Measurements from ENCODE around the gene BANP.
"Not testable (repeated sequence)": the region's sequence is repeated elsewhere in the genome, so short reads cannot be mapped to it uniquely, and the experiment has no call there.

BANP gene

DNA sequence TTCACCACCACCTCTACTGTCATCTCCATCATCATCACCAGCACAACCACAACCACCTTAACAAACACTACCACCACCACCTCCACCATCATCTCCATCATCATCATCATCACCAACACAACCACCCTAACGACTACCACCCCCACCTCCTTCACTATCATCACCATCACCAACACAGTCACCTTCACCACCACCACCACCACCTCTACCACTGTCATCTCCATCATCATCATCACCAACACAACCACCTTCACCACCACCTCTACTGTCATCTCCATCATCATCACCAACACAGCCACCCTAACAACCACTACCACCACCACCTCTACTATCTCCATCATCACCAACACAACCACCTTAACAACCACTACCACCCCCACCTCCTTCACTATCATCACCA lies 102.2 kb downstream of the BANP start:
- not testable (repeated sequence) for DNase-seq (ENCODE audit: low spot score in 2 of 2); H3K27ac Mint-ChIP-seq; H3K4me3 Mint-ChIP-seq; ATAC-seq; H3K9me3 Mint-ChIP-seq; H3K4me1 Mint-ChIP-seq
- peaks cover 22% of the 10 kb centered on the region for H3K36me3 Mint-ChIP-seq

DNA sequence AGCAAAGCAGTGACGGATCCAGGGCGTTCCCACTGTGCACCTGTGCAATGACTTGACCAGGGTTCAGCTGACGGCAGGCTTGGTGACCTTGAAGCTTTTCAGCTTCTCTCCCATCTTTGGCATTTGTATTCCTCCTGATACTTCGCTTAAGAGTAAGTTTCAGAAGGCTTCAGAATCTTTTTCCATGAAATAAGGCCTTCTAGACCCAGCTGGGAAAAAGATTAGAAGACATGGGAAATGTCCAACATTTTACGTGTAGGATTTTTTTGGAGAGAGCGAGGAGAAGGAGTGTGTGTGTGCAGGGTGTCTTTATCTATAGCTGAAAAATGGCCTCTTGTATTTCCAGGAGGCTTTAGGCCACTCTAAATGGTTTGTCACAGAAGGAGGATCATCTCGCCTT lies 104.1 kb downstream of the BANP start:
- no peak for ATAC-seq
- no peak for DNase-seq (ENCODE audit: low spot score in 2 of 2)
- no peak overlapping the region for H3K27ac Mint-ChIP-seq
- no peak overlapping the region for H3K4me3 Mint-ChIP-seq
- no peaks in the 10 kb centered on the region for H3K4me1 Mint-ChIP-seq
- peaks cover 17% of the 10 kb centered on the region for H3K36me3 Mint-ChIP-seq
- no peaks in the 10 kb centered on the region for H3K9me3 Mint-ChIP-seq

DNA sequence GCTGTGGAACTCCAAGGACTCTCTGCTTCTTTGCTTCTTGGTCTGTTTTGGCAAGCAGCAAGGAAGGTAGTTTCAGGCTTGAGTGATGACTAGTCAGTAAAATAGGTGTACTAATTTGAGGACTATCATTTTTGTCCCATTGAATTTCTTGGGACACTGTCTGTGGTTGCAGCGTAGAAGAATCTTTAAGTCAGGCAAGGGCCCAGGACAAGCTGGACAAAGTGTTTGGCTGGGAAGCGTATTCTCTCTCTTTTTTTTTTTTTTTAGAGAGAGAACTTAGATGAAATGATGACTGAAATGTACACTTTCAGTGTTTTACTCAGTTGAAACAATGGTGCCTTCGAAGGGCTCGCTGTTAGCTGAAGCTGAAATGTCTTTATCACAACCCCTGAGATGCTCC lies 105.0 kb downstream of the BANP start:
- DNase-seq (ENCODE audit: low spot score in 2 of 2) (no peak), ATAC-seq (no peak)
- no peaks in the 10 kb centered on the region for H3K4me1 Mint-ChIP-seq
- H3K4me3 Mint-ChIP-seq: no peak overlapping the region
- peaks cover 20% of the 10 kb centered on the region for H3K36me3 Mint-ChIP-seq
- no peaks in the 10 kb centered on the region for H3K9me3 Mint-ChIP-seq
- H3K27ac Mint-ChIP-seq: peak overlapping the region; percentile 16

DNA sequence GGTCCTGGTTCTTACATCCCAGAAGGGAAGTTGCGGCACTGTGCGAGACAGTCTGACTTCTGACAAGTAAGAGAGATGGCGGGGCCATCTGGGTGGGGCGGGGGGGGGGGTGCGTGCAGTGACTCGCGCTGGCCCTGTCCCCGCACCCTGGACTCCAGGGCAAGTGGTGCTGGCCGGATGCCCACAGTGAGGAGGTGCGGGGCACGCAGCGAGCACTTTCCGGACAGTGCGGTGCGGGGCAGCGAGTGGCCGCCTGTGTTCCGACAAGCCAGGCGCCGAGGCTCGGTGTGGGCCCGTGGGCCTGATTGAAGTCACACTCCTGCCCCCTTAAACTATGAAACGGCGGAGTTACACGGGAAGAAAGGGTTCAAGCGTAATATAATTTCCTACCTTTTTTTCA lies 106.4 kb downstream of the BANP start:
- Mint-ChIP-seq H3K36me3 (peaks cover 21% of the 10 kb centered on the region), H3K9me3 (no peaks in the 10 kb centered on the region), H3K4me3 (no peak overlapping the region), H3K4me1 (no peaks in the 10 kb centered on the region), H3K27ac (no peak overlapping the region)
- no peak for DNase-seq (ENCODE audit: low spot score in 2 of 2)
- ATAC-seq: no peak

DNA sequence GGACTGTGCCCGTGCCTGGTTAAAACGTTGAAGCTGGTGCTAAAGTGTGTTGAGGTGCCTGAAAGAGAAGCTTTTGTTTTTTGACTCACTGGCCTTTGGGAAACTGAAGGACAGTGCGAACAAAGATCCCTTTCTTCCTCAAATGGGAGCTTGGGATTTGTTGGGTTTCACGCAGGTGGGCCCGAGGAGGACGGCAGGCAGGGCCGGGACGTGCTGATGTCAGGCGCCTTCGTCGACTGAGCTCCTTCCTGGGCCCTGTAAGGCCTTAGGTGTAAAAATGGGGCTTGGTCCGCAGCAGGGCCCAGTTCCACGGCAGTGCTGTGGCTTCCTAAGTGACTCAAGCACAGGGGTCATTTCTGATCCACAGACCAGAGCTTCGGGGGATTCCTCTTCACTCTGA lies 106.9 kb downstream of the BANP start:
- ATAC-seq (no peak), DNase-seq (ENCODE audit: low spot score in 2 of 2) (no peak)
- Mint-ChIP-seq H3K27ac (no peak overlapping the region), H3K4me3 (no peak overlapping the region), H3K4me1 (no peaks in the 10 kb centered on the region), H3K9me3 (no peaks in the 10 kb centered on the region), H3K36me3 (peaks cover 26% of the 10 kb centered on the region)

DNA sequence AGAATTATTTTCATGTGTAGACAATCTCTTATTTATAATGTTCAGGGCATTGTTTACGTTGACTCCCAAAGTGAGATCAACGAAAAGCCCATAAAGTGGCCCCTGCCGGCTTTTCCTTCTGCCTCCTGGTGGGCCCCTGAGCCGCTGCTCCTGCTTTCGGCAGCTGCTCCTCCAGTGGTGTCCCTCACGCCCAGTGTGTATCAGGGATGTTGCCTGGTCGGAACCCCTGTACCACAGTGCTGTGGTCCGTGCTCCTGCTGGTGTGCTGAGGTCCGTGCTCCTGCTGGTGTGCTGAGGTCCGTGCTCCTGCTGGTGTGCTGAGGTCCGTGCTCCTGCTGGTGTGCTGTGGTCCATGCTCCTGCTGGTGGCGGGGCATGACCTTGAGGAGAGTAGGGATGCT lies 107.6 kb downstream of the BANP start:
- DNase-seq (ENCODE audit: low spot score in 2 of 2): no peak
- Mint-ChIP-seq H3K9me3 (no peaks in the 10 kb centered on the region), H3K36me3 (peaks cover 33% of the 10 kb centered on the region), H3K4me3 (no peak overlapping the region), H3K27ac (no peak overlapping the region), H3K4me1 (no peaks in the 10 kb centered on the region)
- ATAC-seq: no peak

DNA sequence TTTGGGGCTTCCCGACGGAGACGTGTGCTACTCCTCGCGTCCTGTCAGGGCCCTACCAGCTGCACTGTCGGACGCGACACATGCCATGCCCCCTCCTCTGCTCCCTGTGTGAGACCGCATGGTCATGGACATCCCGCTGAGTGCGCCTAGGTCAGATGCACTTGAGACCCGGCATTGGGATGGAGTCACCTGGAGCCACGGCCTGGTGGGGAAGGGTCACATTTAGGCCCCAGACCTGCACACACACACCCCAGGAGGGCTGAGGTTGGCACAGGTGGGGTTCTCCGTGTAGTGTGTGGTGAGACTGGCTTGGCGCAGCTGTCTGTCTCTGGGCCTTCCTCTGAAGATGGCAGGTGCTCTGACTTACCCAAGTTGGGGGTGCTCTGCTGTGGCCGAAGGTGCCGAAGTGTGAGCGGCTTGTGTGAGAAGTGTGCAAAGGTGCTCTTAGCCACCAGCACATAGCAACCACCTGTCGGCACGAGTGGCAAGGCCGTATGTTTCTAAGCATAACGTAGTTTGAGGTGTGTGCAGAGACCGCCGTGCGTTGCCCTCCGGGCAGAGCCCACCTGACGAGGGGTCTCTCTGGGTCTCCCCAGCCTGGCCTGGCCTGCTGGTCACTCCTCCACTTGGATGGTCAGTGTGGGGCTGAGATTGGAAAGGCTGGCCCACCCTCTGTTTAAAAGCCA lies 108.6 kb downstream of the BANP start:
- peaks cover 37% of the 10 kb centered on the region for H3K36me3 Mint-ChIP-seq
- no peaks in the 10 kb centered on the region for H3K9me3 Mint-ChIP-seq
- no peaks in the 10 kb centered on the region for H3K4me1 Mint-ChIP-seq
- DNase-seq (ENCODE audit: low spot score in 2 of 2) (no peak), ATAC-seq (no peak)
- H3K4me3 Mint-ChIP-seq: no peak overlapping the region
- no peak overlapping the region for H3K27ac Mint-ChIP-seq

DNA sequence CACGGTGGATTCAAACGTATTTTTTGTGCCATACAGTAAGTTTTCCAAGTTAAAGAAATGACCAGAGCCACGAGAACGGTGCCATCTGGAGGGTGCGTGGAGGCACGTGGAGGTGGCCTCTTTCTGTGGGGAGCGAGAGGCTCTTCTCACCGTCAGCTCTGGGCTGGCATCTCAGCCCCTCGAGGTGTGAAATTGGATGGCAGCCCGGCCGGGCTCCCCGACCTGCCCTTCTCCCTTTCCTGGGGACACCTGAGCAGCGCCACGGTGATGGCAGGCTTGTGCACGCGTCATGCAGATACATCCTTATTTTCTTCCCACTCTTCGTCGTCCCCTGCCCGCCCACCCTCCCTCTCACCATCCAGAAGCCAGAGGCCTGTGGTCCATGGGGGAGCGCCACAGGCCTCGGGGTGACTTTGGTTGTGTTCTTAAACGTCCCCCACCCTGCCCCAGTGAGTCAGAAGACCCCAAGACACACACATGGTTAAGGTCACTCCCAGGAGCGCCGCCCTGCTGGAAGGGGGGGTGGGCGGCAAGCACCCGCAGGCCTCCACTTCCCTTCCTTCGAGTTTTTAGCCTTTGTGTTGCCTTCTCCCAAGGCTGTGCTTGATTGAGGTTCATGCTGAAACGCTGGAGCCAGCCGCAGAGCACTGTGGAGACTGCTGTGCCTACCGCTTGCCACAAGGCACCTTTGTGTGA lies 109.4 kb downstream of the BANP start:
- peaks cover 46% of the 10 kb centered on the region for H3K36me3 Mint-ChIP-seq

DNA sequence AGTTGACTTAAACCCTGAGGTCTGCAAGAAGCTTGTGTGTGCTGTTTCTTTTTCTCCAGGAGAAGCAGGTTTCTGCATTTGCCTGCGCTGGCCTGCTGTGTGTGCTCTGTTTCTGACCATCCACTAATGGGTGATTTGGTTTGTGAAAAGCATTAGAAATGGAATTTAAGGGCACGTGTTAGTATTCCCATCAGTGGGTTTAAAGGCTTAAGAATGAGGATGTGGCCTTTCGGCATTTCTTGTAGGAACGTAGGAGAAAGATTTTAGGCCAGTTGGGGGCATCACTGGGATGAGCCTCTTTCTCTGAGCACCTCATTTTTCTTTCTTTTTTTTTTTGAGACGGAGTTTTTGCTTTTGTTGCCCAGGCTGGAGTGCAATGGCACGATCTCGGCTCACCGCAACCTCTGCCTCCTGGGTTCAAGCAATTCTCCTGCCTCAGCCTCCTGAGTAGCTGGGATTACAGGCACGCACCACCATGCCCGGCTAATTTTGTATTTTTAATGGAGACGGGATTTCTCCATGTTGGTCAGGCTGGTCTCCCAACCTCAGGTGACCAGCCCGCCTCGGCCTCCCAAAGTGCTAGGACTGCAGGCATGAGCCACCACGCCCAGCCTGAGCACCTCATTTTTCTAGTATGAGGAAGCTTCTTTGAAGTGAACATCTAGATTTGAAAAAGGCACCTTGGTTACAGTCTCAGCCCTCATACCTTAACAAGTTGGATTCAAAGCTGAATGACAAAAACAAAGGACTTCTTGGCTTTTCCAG lies 110.3 kb downstream of the BANP start:
- peaks cover 46% of the 10 kb centered on the region for H3K36me3 Mint-ChIP-seq
- no peaks in the 10 kb centered on the region for H3K9me3 Mint-ChIP-seq
- H3K27ac Mint-ChIP-seq: no peak overlapping the region
- no peak overlapping the region for H3K4me3 Mint-ChIP-seq
- ATAC-seq (no peak), DNase-seq (ENCODE audit: low spot score in 2 of 2) (no peak)
- H3K4me1 Mint-ChIP-seq: no peaks in the 10 kb centered on the region

More for the DNA sequence above, 109.4 kb downstream of the BANP start:
- no peak overlapping the region for H3K27ac Mint-ChIP-seq
- H3K4me3 Mint-ChIP-seq: no peak overlapping the region
- no peaks in the 10 kb centered on the region for H3K9me3 Mint-ChIP-seq
- DNase-seq (ENCODE audit: low spot score in 2 of 2): no peak
- ATAC-seq: no peak
- H3K4me1 Mint-ChIP-seq: no peaks in the 10 kb centered on the region

DNA sequence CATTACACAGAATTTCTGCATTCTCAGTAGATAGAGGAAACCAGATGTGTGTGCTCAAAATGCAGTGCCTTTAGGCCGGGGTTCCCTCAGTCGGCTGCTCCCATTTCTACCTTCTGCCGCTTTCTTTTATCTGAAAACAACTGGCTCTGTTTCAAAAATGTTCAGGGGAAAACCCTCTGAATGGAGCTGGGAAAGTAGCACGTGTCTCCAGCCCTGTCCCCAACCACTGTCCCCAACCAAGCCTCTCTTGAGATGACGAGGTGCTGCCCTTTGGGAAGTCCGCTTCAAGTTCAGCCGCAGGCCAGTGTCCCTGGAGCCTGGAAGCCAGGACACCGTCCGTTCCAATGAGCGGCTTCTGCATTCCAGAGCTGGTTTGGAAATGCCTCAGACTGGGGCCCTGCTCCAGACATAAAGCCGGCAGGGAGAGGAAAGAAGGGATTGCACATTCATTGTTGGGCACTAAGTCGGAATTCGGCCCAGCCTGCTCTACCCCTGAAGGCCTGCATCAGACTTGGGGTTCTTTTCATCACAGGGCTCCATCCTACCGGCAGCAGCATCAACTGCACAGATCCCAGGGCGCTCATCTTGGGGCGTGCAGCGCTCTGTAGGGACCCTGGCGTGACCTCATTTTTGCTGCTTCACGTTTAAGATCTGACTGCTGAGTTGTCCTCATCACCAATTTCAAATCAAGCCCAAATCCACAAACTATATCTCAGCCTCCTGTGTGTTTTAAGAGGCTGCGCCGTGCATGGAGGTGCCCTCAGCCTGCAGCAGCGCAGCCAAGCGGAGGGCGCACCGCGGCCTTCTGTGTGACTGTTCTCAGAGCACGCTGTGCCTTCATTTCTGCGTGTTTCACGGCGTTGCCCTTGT lies 111.3 kb downstream of the BANP start:
- H3K36me3 Mint-ChIP-seq: peaks cover 47% of the 10 kb centered on the region
- H3K4me3 Mint-ChIP-seq: no peak overlapping the region
- DNase-seq (ENCODE audit: low spot score in 2 of 2): no peak
- no peak for ATAC-seq
- no peaks in the 10 kb centered on the region for H3K4me1 Mint-ChIP-seq
- H3K9me3 Mint-ChIP-seq: no peaks in the 10 kb centered on the region
- no peak overlapping the region for H3K27ac Mint-ChIP-seq

DNA sequence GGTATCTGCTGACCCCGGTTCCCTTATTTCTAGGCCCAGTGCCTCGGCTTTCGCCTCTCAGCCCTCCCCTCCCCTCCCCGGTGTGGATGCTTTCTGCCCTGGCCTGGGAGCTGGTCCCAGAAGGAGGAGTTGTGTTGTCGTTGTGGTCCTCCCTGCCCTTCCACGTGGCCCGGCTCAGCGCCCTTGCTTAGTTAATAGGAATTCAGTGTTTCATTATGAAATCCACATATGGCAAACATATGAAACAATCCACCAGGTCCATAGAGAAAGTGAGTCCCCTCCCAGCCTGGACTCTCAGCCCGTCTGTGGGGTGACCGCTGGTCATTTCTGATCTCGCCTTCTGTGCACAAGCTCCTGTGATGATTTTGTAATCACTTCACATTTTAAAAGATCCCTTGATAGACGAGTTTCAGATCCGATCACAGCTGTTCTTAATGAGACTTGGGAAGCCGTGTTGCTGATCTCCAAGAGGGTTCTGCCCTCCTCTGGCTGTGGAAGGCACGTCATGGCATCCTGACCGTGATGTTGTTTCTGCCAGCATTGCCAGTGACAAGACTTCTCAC lies 112.1 kb downstream of the BANP start:
- DNase-seq (ENCODE audit: low spot score in 2 of 2) (no peak), ATAC-seq (no peak)
- Mint-ChIP-seq H3K27ac (no peak overlapping the region), H3K36me3 (peaks cover 54% of the 10 kb centered on the region), H3K4me3 (no peak overlapping the region), H3K4me1 (no peaks in the 10 kb centered on the region), H3K9me3 (no peaks in the 10 kb centered on the region)

DNA sequence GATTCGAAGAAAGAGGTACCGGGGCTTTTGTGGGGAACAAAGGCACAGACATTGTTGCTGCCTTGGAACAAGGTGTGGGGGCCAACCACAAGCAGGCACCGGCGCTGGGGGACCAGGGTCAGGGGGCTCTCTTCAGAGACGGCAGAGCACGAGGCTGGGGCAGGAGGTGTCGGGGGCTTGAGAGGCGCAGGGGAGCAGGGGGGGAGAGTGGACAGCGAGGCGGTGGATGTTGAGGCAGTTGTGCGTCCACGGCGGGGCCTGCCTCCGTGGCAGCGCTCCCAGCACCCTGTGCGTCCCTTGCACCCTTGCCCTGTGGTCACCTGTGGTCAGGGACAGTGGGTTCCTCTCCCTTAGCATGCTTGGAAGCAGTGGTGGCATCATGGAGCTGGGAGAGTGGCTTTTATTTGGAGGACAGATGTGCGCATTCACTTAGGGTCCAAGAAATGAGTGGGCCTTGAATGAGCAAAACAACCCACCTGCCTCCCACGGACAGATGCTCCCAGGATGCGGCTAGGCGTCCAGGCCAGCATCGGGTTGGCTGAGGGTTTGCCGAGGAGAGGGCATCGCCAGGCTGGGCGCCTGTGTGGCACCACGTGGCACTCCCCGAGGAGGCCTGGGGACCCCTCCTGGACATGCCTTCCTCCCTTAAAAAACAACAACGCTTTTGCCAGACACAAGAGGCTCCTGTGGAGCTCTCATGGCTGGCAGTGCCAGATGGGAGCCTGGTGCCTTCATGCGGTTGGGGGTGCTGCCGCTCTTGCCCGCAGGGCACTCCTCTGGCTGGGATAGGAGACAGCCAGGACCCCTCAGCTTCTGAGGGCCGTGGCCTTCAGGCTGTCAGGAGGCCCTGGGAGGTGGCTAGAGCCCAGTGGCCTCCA lies 113.0 kb downstream of the BANP start:
- H3K4me1 Mint-ChIP-seq: no peaks in the 10 kb centered on the region
- no peak for DNase-seq (ENCODE audit: low spot score in 2 of 2)
- peak overlapping the region; percentile 56 for H3K27ac Mint-ChIP-seq
- H3K4me3 Mint-ChIP-seq: no peak overlapping the region
- H3K9me3 Mint-ChIP-seq: no peaks in the 10 kb centered on the region
- peaks cover 52% of the 10 kb centered on the region for H3K36me3 Mint-ChIP-seq
- no peak for ATAC-seq

DNA sequence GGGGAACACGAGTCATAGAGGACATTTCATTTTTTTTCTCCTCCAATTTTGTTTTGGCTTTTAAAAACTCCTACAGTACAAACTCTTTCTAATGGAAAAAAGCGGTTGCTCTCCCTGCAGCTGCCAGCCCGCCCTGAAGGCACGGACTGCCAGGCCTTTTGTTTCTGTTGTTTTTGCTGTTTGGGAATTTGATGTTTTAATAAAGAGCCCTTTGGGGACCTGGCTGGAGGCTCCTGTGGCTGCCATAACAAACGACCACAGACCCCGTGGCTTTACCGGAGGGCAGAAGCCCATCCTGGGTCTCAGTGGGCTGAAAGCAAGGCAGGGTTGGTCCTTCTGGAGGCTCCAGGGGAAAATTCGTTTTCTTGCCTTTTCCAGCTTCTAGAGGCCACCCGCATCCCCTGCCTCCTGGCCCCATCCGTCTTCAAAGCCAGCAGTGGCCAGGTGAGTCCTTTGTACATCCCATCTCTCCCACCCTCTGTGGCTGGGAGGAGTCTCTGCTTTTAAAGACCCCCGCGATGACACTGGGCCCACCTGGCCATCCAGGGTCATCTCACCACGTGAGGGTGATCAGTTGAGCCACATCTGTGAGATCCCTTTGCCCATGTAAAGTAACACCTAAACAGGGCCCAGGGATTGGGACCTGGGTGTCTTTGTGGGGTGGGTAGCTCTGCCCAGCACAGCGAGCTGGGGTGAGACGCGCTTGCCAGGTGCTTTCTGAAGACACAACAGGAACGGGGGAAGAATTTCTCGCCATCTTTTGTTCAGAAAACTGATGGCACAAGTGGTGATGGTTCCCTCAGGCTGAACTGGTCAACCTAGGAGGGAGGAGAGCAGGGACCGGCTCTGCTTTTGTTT lies 113.9 kb downstream of the BANP start:
- peaks cover 52% of the 10 kb centered on the region for H3K36me3 Mint-ChIP-seq
- DNase-seq (ENCODE audit: low spot score in 2 of 2) (no peak), ATAC-seq (no peak)
- peak overlapping the region; percentile 56 for H3K27ac Mint-ChIP-seq
- no peaks in the 10 kb centered on the region for H3K9me3 Mint-ChIP-seq
- no peak overlapping the region for H3K4me3 Mint-ChIP-seq
- H3K4me1 Mint-ChIP-seq: no peaks in the 10 kb centered on the region
